DND-41 (cell line): ENCODE results near the gene TTYH3.

ENCODE experiments used
- ATAC-seq: fragments of 200-7000 bp; cut with Tn5 transposase; 3 replicates; pipeline ENCODE4 v1.9.1; 2021; ENCODE audit warnings: low read depth; ENCODE audit not compliant: insufficient read depth
- DNase-seq: peaks from one replicate; pipeline ENCODE4 v3.0.0-alpha.2; 2020
- H2AFZ ChIP-seq: 2 replicates; pipeline ENCODE4 v1.6.0; 2012; ENCODE audit warnings: low read depth, low read length
- H3K27ac ChIP-seq: 2 replicates; pipeline ENCODE4 v1.5.1; 2012; ENCODE audit warnings: low read length, inconsistent platforms
- H3K27me3 ChIP-seq: fragments of 200-600 bp; sonication (generic); 2 replicates; pipeline ENCODE4 v1.6.0; 2012; ENCODE audit warnings: low read length, mild to moderate bottlenecking, inconsistent platforms; ENCODE audit not compliant: insufficient read depth, poor library complexity
- H3K36me3 ChIP-seq: 2 replicates; pipeline ENCODE4 v1.5.1; 2012; ENCODE audit warnings: low read length, inconsistent platforms; ENCODE audit not compliant: insufficient read depth
- H3K4me1 ChIP-seq: 2 replicates; pipeline ENCODE4 v1.5.1; 2012; ENCODE audit warnings: mild to moderate bottlenecking, low read length; ENCODE audit not compliant: insufficient read depth
- H3K4me2 ChIP-seq: 2 replicates; pipeline ENCODE4 v1.6.0; 2012; ENCODE audit warnings: mild to moderate bottlenecking, moderate library complexity, low read length, inconsistent platforms; ENCODE audit not compliant: insufficient read depth
- H3K4me3 ChIP-seq, 2 experiments: fragments of 200-600 bp in 1 of 2; shearing (Covaris generic) in 1 of 2; 2 replicates each; pipeline ENCODE4 v1.5.1; 2012 to 2016; ENCODE audit warnings: inconsistent platforms in 2 of 2, low read length in 2 of 2, mild to moderate bottlenecking in 2 of 2, low read depth in 1 of 2, moderate library complexity in 1 of 2
- H3K79me2 ChIP-seq: 2 replicates; pipeline ENCODE4 v1.6.0; 2012; ENCODE audit warnings: low read length, inconsistent platforms; ENCODE audit not compliant: insufficient read depth
- H3K9ac ChIP-seq: 2 replicates; pipeline ENCODE4 v1.6.0; 2012; ENCODE audit warnings: low read depth, mild to moderate bottlenecking, inconsistent platforms, low read length, moderate library complexity
- H3K9me3 ChIP-seq: 2 replicates; pipeline ENCODE4 v1.5.1; 2012; ENCODE audit warnings: low read length, moderate library complexity, mild to moderate bottlenecking, inconsistent platforms; ENCODE audit not compliant: insufficient read depth, severe bottlenecking
- H4K20me1 ChIP-seq: 2 replicates; pipeline ENCODE4 v1.6.0; 2012; ENCODE audit warnings: low read length; ENCODE audit not compliant: insufficient read depth
- CTCF ChIP-seq: IDR thresholded peaks from 2 replicates; pipeline ENCODE4 v1.5.1; 2012; ENCODE audit warnings: borderline replicate concordance, low read length, moderate library complexity, mild to moderate bottlenecking; ENCODE audit not compliant: poor library complexity, severe bottlenecking; ENCODE audit errors: extremely low read depth
- EZH2 ChIP-seq: IDR thresholded peaks from 3 replicates; pipeline ENCODE4 v1.6.1; 2012; ENCODE audit warnings: borderline replicate concordance, low read depth, mild to moderate bottlenecking, moderate library complexity, low read length, inconsistent platforms; ENCODE audit not compliant: severe bottlenecking

Gene TTYH3

GRCh38 chr7:2596464-2597272, 35.1 kb upstream of the TTYH3 start:
- TF ChIP-seq EZH2 (no peak), CTCF (no peak)
- Histone ChIP-seq H3K4me3 (no peak overlapping the region), H3K4me1 (no peaks in the 10 kb centered on the region), H3K27ac (no peak overlapping the region), H3K27me3 (no peaks in the 10 kb centered on the region), H3K9ac (no peak overlapping the region), H3K9me3 (no peaks in the 10 kb centered on the region), H3K36me3 (peaks cover 30% of the 10 kb centered on the region), H4K20me1 (no peaks in the 10 kb centered on the region; the same call in 1 of the 2 replicates), H3K4me2 (no peak overlapping the region), H2AFZ (no peak overlapping the region), H3K79me2 (no peaks in the 10 kb centered on the region)
- DNase-seq (no peak), ATAC-seq (no peak)

GRCh38 chr7:2597273-2597640, 34.5 kb upstream of the TTYH3 start:
- ATAC-seq (no peak; the same call in 2 of the 3 replicates), DNase-seq (no peak)
- H3K27me3 ChIP-seq = no peaks in the 10 kb centered on the region
- no peak overlapping the region for H3K4me3 ChIP-seq
- H3K4me2 ChIP-seq = no peak overlapping the region
- no peak overlapping the region for H3K9ac ChIP-seq
- H3K36me3 ChIP-seq = peaks cover 30% of the 10 kb centered on the region
- H3K4me1 ChIP-seq = no peaks in the 10 kb centered on the region
- H4K20me1 ChIP-seq = no peaks in the 10 kb centered on the region; the same call in 1 of the 2 replicates
- H3K27ac ChIP-seq = no peak overlapping the region
- no peak overlapping the region for H2AFZ ChIP-seq
- H3K79me2 ChIP-seq = no peaks in the 10 kb centered on the region
- no peaks in the 10 kb centered on the region for H3K9me3 ChIP-seq
- TF ChIP-seq CTCF (no peak), EZH2 (no peak)

- Histone ChIP-seq H3K9me3 (no peaks in the 10 kb centered on the region), H2AFZ (no peak overlapping the region), H3K27me3 (no peaks in the 10 kb centered on the region), H3K27ac (no peak overlapping the region), H3K36me3 (peaks cover 21% of the 10 kb centered on the region), H4K20me1 (peaks cover 1% of the 10 kb centered on the region), H3K79me2 (no peaks in the 10 kb centered on the region), H3K4me3 (no peak overlapping the region), H3K4me2 (no peak overlapping the region), H3K4me1 (no peaks in the 10 kb centered on the region), H3K9ac (no peak overlapping the region)
- DNase-seq (no peak), ATAC-seq (no peak)
- TF ChIP-seq EZH2 (no peak), CTCF (no peak)
Measured at GRCh38 chr7:2598154-2598823, 33.5 kb upstream of the TTYH3 start.
